Epithelial cell of esophagus (primary cell): Measurements from ENCODE around the gene MYO7B.

Experiments
- DNase-seq: peaks from one replicate; pipeline ENCODE4 v3.0.0; 2010; ENCODE audit warnings: low read depth
- H3K4me3 ChIP-seq: 2 replicates; pipeline ENCODE4 v1.5.1; 2011; ENCODE audit warnings: mild to moderate bottlenecking, low read length, control low read depth
- TF ChIP-seq, protein P1 (sequence below): IDR thresholded peaks from 2 replicates; pipeline ENCODE4 v1.5.1; 2011; ENCODE audit warnings: low read depth, mild to moderate bottlenecking, low read length, control low read depth, inconsistent platforms; ENCODE audit not compliant: insufficient read depth; ENCODE audit errors: missing control alignments

Gene MYO7B

DNA sequence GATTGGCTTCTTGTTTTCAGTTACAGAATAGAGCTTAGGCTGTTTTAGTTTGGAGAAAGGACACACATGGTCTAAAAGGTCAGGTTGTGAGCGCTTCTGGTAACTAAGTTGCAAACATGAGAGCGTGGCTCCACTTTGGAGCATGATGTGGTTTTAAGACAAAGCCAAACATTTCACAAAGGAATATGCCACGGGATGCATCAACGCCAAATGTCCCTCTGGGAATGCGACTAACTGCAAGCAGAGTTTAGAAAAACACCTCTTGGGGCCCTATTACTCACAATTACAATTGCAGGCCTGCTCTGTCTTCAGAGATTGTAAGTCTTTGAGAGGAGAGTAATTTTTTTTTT, 25.4 kb downstream of the MYO7B start:
- H3K4me3 ChIP-seq, result no peak overlapping the region
- TF ChIP-seq, protein P1, sequence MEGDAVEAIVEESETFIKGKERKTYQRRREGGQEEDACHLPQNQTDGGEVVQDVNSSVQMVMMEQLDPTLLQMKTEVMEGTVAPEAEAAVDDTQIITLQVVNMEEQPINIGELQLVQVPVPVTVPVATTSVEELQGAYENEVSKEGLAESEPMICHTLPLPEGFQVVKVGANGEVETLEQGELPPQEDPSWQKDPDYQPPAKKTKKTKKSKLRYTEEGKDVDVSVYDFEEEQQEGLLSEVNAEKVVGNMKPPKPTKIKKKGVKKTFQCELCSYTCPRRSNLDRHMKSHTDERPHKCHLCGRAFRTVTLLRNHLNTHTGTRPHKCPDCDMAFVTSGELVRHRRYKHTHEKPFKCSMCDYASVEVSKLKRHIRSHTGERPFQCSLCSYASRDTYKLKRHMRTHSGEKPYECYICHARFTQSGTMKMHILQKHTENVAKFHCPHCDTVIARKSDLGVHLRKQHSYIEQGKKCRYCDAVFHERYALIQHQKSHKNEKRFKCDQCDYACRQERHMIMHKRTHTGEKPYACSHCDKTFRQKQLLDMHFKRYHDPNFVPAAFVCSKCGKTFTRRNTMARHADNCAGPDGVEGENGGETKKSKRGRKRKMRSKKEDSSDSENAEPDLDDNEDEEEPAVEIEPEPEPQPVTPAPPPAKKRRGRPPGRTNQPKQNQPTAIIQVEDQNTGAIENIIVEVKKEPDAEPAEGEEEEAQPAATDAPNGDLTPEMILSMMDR, result no peak
- no peak for DNase-seq

- TF ChIP-seq, protein P1, result no peak
- no peak overlapping the region for H3K4me3 ChIP-seq
- no peak for DNase-seq
Measured at GRCh38 chr2:127561371-127561770, 25.9 kb downstream of the MYO7B start.

DNA sequence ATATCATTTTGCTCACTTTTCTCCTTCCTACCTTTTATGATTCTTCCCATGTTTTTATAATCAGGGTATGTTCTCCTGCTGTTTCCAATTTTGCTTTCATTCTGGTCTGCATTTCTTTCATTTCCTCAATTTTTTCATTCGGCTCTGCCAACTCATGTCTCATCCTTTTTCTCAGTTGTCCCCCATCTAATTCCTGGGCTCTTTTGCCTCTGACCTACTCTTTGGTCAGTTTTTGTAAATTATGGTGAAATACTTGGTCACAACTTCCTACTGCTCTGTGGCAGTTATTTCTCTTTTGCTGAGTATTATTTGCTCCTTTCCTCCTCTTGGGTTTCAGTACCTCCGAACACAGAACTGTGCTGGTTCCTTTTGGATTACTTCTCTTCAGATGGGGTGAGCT, 27.5 kb downstream of the MYO7B start:
- no peak overlapping the region for H3K4me3 ChIP-seq
- no peak for DNase-seq
- TF ChIP-seq, protein P1, result no peak

GRCh38 chr2:127563458-127564428, 28.3 kb downstream of the MYO7B start:
- no peak overlapping the region for H3K4me3 ChIP-seq
- no peak for DNase-seq
- TF ChIP-seq, protein P1, result no peak

GRCh38 chr2:127564429-127565260, 29.2 kb downstream of the MYO7B start:
- no peak overlapping the region for H3K4me3 ChIP-seq
- TF ChIP-seq, protein P1, result no peak
- DNase-seq, result no peak

GRCh38 chr2:127565261-127566138, 30.0 kb downstream of the MYO7B start:
- DNase-seq, result no peak
- TF ChIP-seq, protein P1, result no peak
- H3K4me3 ChIP-seq, result no peak overlapping the region
